GM12878 (cell line): ENCODE measurements around the gene SOST. TPM values are rescaled to one million over a fixed set of nuclear protein-coding genes. Genes with fewer than 3 reads are reported as not detected.

Experiments
- ATAC-seq: fragments of 200-7000 bp; cut with Tn5 transposase; 3 replicates; pipeline ENCODE4 v1.9.1; 2020; ENCODE audit warnings: mild to moderate bottlenecking, moderate library complexity
- BruUV-seq: library from RNA; stranded (reverse); fragments of 400-500 nt; replicated peaks from 2 replicates; lab custom pipeline; 2021; lab: Mats Ljungman, UMichigan
- CTCF ChIA-PET: fragments of 300-600 bp; sonication (Branson Sonifier 250); formaldehyde crosslinking; extraction: SDS; loops from one replicate; lab custom pipeline; 2021; ENCODE audit warnings: inconsistent platforms; lab: Yijun Ruan, JAX
- POLR2A ChIA-PET: fragments of 350-600 bp; formaldehyde crosslinking; extraction: SDS; loops from one replicate; lab custom pipeline; 2021; ENCODE audit warnings: inconsistent platforms; lab: Charles Lee
- RAD21 ChIA-PET: fragments of 300-600 bp; sonication (Branson Sonifier 250); formaldehyde crosslinking; loops from one replicate; lab custom pipeline; 2023; ENCODE audit warnings: antibody characterized with exemption; ENCODE audit not compliant: unreplicated experiment; lab: Charles Lee
- SMC1A ChIA-PET: fragments of 300-600 bp; sonication (Branson Sonifier 250); formaldehyde crosslinking; loops from one replicate; lab custom pipeline; 2023; ENCODE audit not compliant: unreplicated experiment, uncharacterized antibody; lab: Charles Lee
- DNase-seq: peaks from one replicate; pipeline ENCODE4 v3.0.0-alpha.2; 2011; ENCODE audit warnings: low read depth, low spot score
- FAIRE-seq: peaks from 3 replicates; lab custom pipeline; 2011; peaks lifted over from hg19 to GRCh38; lab: Jason Lieb, UNC
- H2AFZ ChIP-seq: 2 replicates; pipeline ENCODE4 v1.6.0; 2011; ENCODE audit warnings: low read depth, low read length, control low read depth; ENCODE audit not compliant: control insufficient read depth
- H3K27ac ChIP-seq: 2 replicates; pipeline ENCODE4 v1.5.1; 2011; ENCODE audit warnings: control low read depth; ENCODE audit not compliant: control insufficient read depth, insufficient read depth
- H3K27me3 ChIP-seq, 2 experiments: replicated peaks in 1 of 2; 2 replicates each; pipeline versions ENCODE4 v1.6.0 to v1.6.1; 2011; ENCODE audit warnings: low read length in 1 of 2; ENCODE audit not compliant: control insufficient read depth in 2 of 2, insufficient read depth in 2 of 2
- H3K36me3 ChIP-seq, 2 experiments: 2 replicates each; pipeline ENCODE4 v1.5.1; 2011; ENCODE audit warnings: low read length in 1 of 2; ENCODE audit not compliant: control insufficient read depth in 2 of 2, insufficient read depth in 2 of 2
- H3K4me1 ChIP-seq: 2 replicates; pipeline ENCODE4 v1.6.1; 2011; ENCODE audit warnings: mild to moderate bottlenecking, low read length, moderate library complexity, mixed read lengths; ENCODE audit not compliant: control insufficient read depth, insufficient read depth
- H3K4me2 ChIP-seq: 2 replicates; pipeline ENCODE4 v1.6.0; 2011; ENCODE audit warnings: control low read depth; ENCODE audit not compliant: control insufficient read depth, insufficient read depth
- H3K4me3 ChIP-seq: fragments of 200-600 bp; sonication (generic); 2 replicates; pipeline ENCODE4 v1.5.1; 2016
- H3K79me2 ChIP-seq: 2 replicates; pipeline ENCODE4 v1.6.0; 2011; ENCODE audit warnings: low read length; ENCODE audit not compliant: control insufficient read depth, insufficient read depth
- H3K9ac ChIP-seq: 2 replicates; pipeline ENCODE4 v1.8.0; 2011; ENCODE audit warnings: low read length, control low read depth, mixed read lengths; ENCODE audit not compliant: control insufficient read depth, insufficient read depth
- H3K9me3 ChIP-seq: replicated peaks from 3 replicates; pipeline ENCODE4 v1.5.1; 2011; ENCODE audit warnings: mild to moderate bottlenecking, low read length; ENCODE audit not compliant: control insufficient read depth, insufficient read depth
- H4K20me1 ChIP-seq: 2 replicates; pipeline ENCODE4 v1.6.0; 2011; ENCODE audit not compliant: control insufficient read depth, insufficient read depth
- CBFB ChIP-seq: IDR thresholded peaks from 2 replicates; pipeline ENCODE4 v1.6.1; 2016; ENCODE audit warnings: antibody characterized with exemption, low read depth
- CHD1 ChIP-seq: IDR thresholded peaks from 2 replicates; pipeline ENCODE4 v1.6.1; 2012; ENCODE audit warnings: low read depth, low read length, improper control_type of control experiment
- EED ChIP-seq: sonication (generic); IDR thresholded peaks from 2 replicates; pipeline ENCODE4 v1.6.1; 2016; ENCODE audit warnings: antibody characterized with exemption, low read depth
- MEF2A ChIP-seq: IDR thresholded peaks from 2 replicates; pipeline ENCODE4 v1.6.1; 2011; ENCODE audit warnings: low read depth, mild to moderate bottlenecking, low read length, moderate library complexity; ENCODE audit not compliant: insufficient read depth
- POLR2A ChIP-seq: IDR thresholded peaks from 2 replicates; pipeline ENCODE4 v1.6.1; 2011; ENCODE audit warnings: low read depth, mild to moderate bottlenecking, low read length
- SMAD5 ChIP-seq: IDR thresholded peaks from 2 replicates; pipeline ENCODE4 v1.6.1; 2016; ENCODE audit warnings: antibody characterized with exemption, low read depth
- ZZZ3 ChIP-seq: IDR thresholded peaks from 2 replicates; pipeline ENCODE4 v1.6.1; 2011; ENCODE audit warnings: low read depth; ENCODE audit not compliant: control insufficient read depth, insufficient read length
- WGBS: methylation state at CpG from one replicate; pipeline ENCODE4 v1.1.6; 2016; ENCODE audit warnings: low lambda C conversion rate; ENCODE audit not compliant: insufficient replicate concordance, insufficient coverage; ENCODE audit errors: missing lambda C conversion rate; 5-methylcytosine and 5-hydroxymethylcytosine counted together
- in situ Hi-C: fragments of 300-500 bp; cut with MboI; formaldehyde crosslinking; loops from 9 replicates; pipeline ENCODE4 v1.14.3; 2018; ENCODE audit warnings: mixed read lengths
- intact Hi-C: fragments of 100-400 bp; cut with micrococcal nuclease; formaldehyde crosslinking; loops from one replicate; pipeline ENCODE4 v1.14.2; 2022; ENCODE audit not compliant: unreplicated experiment
- polyA plus RNA-seq, 11 experiments: library from polyadenylated mRNA; depleted of rRNA in 4 of 11; unstranded in 6 of 11; stranded (reverse) in 5 of 11; fragments of >200 nt; fragmentation: Nextera tagmentation in 4 of 11; fragmentation: Illumina TruSeq in 1 of 11; extraction: Ambion mirVana in 4 of 11; extraction: Trizol in 1 of 11; gene quantifications; 1 replicate in 1 of 11; 2 replicates in 10 of 11; pipeline versions ENCODE4 v1.2.1 to v1.2.3, GENCODE V29; 2011 to 2016; ENCODE audit warnings: inconsistent platforms in 2 of 11, missing spikeins in 2 of 11, low read depth in 1 of 11
- total RNA-seq, 4 experiments: library from RNA; depleted of rRNA in 3 of 4; stranded (reverse); fragments of >200 nt in 3 of 4; fragmentation: Illumina TruSeq in 1 of 4; extraction: Trizol in 1 of 4; gene quantifications; 2 replicates each; pipeline versions ENCODE4 v1.2.1 to v1.2.3, GENCODE V29; 2013 to 2021
- TF ChIP-seq, protein P1 (sequence below): IDR thresholded peaks from 2 replicates; pipeline ENCODE4 v1.6.1; 2012; ENCODE audit warnings: improper control_type of control experiment, low read depth, low read length; ENCODE audit not compliant: insufficient replicate concordance
- TF ChIP-seq, protein P2 (sequence below): fragments of 450-650 bp; formaldehyde crosslinking; IDR thresholded peaks from 2 replicates; pipeline ENCODE4 v1.4.0; 2020; ENCODE audit warnings: mild to moderate bottlenecking, moderate library complexity

Gene SOST
- total and polyA plus RNA-seq, 10 of the 15 experiments (the other 5 are each of a cell fraction or from before 2014, with no cell fraction given) = not detected

DNA sequence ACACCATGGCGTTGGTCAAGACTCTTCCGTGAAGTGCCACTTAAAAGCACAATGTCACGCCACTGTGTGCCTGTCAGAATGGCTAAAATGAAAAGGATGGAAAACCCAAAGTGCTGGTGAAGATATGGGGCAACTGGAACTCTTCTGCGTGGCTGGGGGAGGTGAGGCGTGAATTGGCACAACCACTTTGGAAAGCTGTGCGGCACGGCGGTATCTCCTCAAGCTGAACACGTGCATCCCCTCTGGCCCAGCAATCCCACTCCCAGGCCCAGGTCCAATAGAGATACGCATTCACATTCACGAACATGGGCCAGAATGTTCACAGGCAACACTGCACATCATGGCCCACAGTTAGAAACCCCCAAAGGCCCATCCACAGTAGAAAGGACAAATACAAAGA lies 11.3 kb upstream of the SOST start:
- in situ Hi-C loops = no loop called here
- no TSS peak for BruUV-seq
- no peak for FAIRE-seq

More for the DNA sequence above, 11.3 kb upstream of the SOST start:
- Histone ChIP-seq H3K4me1 (peaks cover 7% of the 10 kb centered on the region), H4K20me1 (no peaks in the 10 kb centered on the region), H3K4me2 (no peak overlapping the region), H3K36me3 (no peaks in the 10 kb centered on the region; a peak in 1 of 4 replicates), H3K27me3 (no peaks in the 10 kb centered on the region; a peak in 1 of 4 replicates), H3K27ac (no peak overlapping the region), H2AFZ (no peak overlapping the region), H3K9me3 (no peaks in the 10 kb centered on the region), H3K9ac (no peak overlapping the region), H3K79me2 (no peaks in the 10 kb centered on the region), H3K4me3 (no peak overlapping the region)
- TF ChIP-seq CHD1 (no peak), CBFB (no peak), MEF2A (no peak), ZZZ3 (no peak), SMAD5 (no peak), POLR2A (no peak), EED (no peak)
- TF ChIP-seq, protein P1, sequence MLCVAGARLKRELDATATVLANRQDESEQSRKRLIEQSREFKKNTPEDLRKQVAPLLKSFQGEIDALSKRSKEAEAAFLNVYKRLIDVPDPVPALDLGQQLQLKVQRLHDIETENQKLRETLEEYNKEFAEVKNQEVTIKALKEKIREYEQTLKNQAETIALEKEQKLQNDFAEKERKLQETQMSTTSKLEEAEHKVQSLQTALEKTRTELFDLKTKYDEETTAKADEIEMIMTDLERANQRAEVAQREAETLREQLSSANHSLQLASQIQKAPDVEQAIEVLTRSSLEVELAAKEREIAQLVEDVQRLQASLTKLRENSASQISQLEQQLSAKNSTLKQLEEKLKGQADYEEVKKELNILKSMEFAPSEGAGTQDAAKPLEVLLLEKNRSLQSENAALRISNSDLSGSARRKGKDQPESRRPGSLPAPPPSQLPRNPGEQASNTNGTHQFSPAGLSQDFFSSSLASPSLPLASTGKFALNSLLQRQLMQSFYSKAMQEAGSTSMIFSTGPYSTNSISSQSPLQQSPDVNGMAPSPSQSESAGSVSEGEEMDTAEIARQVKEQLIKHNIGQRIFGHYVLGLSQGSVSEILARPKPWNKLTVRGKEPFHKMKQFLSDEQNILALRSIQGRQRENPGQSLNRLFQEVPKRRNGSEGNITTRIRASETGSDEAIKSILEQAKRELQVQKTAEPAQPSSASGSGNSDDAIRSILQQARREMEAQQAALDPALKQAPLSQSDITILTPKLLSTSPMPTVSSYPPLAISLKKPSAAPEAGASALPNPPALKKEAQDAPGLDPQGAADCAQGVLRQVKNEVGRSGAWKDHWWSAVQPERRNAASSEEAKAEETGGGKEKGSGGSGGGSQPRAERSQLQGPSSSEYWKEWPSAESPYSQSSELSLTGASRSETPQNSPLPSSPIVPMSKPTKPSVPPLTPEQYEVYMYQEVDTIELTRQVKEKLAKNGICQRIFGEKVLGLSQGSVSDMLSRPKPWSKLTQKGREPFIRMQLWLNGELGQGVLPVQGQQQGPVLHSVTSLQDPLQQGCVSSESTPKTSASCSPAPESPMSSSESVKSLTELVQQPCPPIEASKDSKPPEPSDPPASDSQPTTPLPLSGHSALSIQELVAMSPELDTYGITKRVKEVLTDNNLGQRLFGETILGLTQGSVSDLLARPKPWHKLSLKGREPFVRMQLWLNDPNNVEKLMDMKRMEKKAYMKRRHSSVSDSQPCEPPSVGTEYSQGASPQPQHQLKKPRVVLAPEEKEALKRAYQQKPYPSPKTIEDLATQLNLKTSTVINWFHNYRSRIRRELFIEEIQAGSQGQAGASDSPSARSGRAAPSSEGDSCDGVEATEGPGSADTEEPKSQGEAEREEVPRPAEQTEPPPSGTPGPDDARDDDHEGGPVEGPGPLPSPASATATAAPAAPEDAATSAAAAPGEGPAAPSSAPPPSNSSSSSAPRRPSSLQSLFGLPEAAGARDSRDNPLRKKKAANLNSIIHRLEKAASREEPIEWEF = no peak
- TF ChIP-seq, protein P2, sequence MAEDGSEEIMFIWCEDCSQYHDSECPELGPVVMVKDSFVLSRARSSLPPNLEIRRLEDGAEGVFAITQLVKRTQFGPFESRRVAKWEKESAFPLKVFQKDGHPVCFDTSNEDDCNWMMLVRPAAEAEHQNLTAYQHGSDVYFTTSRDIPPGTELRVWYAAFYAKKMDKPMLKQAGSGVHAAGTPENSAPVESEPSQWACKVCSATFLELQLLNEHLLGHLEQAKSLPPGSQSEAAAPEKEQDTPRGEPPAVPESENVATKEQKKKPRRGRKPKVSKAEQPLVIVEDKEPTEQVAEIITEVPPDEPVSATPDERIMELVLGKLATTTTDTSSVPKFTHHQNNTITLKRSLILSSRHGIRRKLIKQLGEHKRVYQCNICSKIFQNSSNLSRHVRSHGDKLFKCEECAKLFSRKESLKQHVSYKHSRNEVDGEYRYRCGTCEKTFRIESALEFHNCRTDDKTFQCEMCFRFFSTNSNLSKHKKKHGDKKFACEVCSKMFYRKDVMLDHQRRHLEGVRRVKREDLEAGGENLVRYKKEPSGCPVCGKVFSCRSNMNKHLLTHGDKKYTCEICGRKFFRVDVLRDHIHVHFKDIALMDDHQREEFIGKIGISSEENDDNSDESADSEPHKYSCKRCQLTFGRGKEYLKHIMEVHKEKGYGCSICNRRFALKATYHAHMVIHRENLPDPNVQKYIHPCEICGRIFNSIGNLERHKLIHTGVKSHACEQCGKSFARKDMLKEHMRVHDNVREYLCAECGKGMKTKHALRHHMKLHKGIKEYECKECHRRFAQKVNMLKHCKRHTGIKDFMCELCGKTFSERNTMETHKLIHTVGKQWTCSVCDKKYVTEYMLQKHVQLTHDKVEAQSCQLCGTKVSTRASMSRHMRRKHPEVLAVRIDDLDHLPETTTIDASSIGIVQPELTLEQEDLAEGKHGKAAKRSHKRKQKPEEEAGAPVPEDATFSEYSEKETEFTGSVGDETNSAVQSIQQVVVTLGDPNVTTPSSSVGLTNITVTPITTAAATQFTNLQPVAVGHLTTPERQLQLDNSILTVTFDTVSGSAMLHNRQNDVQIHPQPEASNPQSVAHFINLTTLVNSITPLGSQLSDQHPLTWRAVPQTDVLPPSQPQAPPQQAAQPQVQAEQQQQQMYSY (CRISPR knock-in tag) = no peak
- CTCF ChIA-PET = interaction anchor here (0.8 kb wide), 1 partner anchor 9 kb away, joined by 4 read pairs; no protein-coding TSS in a partner anchor
- RAD21 ChIA-PET = no interaction called here
- 98% methylated on average over 11 of the region's 11 CpGs for WGBS
- POLR2A ChIA-PET = interaction anchor here (0.5 kb wide), 1 partner anchor 720 kb away, joined by 3 read pairs; no protein-coding TSS in a partner anchor
- no peak for DNase-seq
- intact Hi-C loops = no loop called here
- no peak for ATAC-seq
- SMC1A ChIA-PET = interaction anchor here (0.5 kb wide), 1 partner anchor 787 kb away, joined by 3 read pairs; no protein-coding TSS in a partner anchor
